Measurements from ENCODE around the gene CYFIP1.

DNA sequence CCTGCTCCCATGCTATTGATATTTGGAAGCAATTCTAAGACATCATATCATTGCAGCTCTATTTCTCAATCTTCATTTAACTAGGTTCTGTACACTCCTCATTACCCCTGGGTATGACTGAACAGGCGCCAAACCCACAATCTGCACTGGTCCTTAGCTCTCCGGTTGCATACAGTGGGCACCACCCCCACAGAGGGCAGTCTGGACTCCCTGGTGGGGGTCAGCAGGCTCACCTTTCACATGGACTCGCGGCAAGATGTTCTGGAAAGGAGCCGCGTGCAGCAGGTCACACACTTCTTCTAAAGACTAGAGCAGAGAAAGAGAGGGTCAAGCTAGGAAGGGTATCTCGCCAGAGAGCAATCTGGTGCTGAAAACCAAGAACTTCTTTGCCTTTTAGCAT, 105.2 kb downstream of the CYFIP1 start:
- no peak for TF ChIP-seq CTCF (IDR thresholded peaks at IDR 0.05)
- TF ChIP-seq POLR2AphosphoS5 (IDR thresholded peaks at IDR 0.05; ENCODE audit: low read depth, low read length), result no peak
